HG03521 (cell line): Measurements from ENCODE around the gene SEC24D.
A peak's percentile ranks its signal among the peaks of the same experiment; 100 is the strongest.

ENCODE experiments used
- ATAC-seq: cut with Tn5 transposase; IDR thresholded peaks from one replicate; pipeline ENCODE4 v1.9.1; 2021; ENCODE audit warnings: mild to moderate bottlenecking, moderate library complexity; ENCODE audit not compliant: unreplicated experiment

The SEC24D gene

DNA sequence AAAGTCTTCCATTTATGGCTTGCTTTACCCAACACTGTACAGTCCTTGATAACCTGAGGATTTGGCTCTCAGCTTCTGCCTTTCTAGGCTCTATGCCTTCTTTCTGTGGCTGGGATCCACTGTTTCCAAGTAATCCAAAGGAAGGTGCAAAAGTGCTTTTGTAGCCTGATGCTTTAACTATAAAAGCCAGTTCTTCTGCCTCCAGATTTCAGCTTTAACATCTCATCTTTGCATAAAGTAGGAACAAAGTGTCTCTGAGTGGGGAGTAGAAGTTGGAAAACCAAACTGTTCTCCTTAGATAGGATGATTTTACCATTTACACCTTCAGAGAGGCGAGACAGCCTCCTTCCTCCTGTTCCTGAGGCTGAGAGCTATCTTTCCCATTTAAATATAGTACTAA lies 11.1 kb upstream of the SEC24D start:
- no peak for ATAC-seq

DNA sequence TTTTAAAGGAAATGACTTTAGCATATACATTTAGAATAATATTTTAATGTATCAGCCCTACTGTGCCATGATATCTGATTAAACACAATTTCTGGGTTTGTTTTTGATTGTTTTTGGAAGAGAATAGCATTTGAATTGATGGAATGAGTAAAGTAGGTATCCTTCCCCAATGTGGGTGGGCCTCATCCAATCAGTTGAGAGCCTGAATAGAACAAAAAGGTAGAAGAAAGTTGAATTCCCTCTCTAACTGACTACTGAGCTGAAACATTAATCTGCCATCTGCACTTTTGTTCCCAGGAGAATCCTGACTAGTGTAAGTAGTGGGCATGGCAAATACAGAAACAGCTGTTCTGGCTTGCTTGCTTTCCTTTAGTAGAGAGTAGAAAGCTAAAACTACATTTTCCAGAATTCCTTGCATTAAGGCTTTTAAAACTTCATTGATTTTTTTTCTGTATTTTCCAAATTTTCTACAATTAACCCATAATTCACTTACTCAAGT lies 9.7 kb upstream of the SEC24D start:
- no peak for ATAC-seq

DNA sequence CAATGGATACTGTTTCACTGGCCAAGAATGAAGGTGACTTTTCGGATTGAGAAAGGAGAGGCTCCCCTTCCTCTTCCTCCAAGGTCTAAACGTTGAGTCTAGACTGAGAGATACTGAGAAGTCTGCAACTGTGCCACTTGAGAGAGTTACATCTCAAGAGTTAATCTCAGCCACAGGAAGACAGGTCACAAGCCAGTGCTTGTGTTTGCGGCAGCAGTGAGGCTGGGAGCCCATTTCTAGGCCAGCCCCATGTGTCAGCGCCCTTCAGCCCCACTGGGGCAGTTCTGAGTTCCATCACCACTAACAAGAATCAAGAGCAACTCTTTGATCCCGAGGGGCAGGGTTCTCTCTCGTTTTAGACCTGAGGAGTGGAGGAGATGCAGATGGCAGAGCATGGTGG lies 7.3 kb upstream of the SEC24D start:
- no peak for ATAC-seq

DNA sequence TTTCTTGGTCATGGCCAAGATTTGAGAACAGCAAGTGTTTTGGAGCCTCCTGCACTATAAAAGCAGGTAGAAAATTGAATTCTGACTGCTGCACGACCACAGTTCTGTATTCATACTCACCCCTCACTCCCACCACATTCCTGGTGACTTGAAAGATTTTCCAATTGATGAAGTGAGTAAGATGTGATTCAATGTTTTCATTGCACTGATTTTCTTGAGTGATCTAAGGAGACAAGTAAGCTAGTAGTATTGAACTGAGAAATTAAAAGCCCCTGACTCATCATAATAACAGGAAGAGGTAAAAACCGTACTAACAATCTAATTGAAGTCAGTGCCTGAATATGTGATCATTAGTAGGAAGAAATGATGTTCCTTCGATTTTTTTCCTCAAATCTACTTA lies 6.1 kb upstream of the SEC24D start:
- ATAC-seq: no peak

- no peak for ATAC-seq
These were observed 3.4 kb upstream of the SEC24D start for GRCh38 chr4:118839221-118839927.

- no peak for ATAC-seq
These were observed 1.2 kb upstream of the SEC24D start for GRCh38 chr4:118837121-118837507.

DNA sequence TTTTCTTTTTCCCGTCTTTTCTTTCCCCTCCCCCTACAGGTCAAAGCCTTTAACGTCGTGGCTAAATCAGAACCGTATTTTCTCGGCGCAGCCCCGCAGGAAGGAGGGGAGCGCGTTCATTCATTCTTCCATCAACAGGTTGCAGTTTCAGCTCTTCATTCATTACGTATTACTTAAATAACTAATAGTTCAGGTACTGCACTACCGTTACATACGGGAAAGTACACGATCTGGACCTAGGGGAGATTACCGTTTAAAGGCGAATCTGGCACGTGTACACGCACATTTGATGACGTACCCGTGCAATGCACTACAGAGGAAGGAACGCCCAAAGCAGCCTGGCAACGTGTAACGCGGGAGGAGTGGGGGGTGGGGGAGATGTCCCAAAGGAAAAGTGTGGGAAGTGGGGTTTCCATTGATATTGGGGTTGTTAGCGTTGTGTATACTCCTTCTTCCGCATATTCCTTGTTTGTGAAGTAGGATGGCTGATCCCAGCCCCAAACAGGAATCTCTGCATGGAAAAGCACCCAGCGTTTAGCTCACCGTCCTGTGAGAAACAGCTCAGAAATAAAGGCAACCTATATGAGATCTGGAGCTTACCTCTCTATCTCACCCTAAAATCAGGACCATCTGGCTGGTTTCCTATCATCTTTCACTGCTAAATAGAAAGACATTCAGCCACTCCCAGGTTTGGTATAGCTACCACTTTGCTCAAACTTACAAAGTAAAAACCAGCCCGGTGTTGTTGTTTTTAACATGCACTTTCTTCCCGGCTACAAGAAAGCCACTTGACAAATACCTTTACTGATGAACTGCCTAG lies 585 bp upstream of the SEC24D start:
- peak; percentile 37 for ATAC-seq

DNA sequence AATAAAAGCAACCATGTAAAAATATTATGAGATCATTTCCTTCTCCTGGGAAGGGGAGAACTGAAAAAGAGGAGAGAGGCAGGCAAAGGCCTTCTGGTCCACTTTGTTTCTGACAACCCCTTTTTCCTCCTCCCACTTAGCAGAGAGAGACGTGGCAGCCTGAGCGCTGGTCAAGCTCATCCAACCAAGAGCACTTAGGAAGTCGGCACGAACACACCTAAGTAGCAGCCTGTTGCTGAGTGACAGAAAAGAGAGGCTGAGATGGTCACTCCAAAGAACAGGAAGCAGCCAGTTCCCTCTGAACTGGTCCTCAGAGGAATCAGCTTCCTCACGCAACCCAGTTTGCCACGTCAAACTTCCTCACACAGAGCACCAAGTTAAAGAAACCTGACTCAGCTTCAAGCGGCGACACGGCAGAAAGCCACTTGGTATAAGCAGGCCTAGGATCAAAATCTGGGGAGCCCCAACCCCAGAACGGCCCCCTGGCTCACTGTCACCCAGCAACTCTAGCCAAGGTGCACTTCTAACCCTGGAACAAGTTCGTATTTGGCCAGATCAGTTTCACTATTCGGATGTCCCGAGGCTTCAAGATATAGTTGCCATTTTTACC lies 861 bp downstream of the SEC24D start:
- peak; percentile 66 for ATAC-seq

DNA sequence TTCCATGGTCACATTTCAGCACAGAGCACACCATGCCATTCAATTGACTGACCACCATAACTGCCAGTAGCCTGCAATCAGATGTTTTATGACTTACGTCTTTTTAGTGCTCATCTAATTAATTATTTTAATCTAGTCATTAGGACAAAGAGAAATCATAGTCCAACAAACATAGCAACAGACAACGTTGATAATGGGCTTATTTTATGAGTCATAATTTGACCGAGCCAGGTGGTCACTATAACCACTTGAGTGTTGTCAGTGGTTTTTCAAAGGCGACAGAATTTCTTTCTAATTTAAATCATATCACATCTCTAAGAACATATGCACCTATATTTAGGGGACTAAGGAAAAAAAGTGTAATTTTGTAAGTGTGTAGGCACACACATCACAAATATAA lies 1.9 kb downstream of the SEC24D start:
- no peak for ATAC-seq

DNA sequence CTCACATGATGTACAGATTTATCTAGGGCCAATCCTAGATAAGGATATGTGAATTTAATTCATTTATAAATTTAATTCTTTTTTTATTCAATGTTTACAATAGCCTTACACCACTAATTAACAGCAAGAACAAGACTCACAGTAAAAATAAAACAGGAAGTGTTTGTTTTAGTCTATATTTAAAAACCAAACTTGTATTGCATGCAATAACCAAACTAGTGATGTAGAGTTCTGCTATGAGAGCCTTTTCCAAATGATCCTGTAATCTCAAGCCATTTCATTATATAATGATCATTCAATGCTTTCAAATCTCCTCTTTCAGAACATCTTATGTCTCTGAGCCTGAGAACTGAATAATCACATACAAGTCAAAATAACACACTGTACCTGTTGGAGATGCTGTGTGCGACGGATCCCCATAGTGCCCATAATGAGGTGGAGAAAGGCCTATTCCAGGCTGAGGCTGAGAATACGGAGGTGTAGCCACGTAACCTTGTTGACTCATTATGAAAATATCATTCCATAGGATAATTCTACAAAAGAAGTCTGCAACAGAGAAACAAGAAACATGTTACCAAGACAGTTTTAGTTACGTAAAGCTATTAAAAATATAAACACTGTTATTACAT lies 2.6 kb downstream of the SEC24D start:
- no peak for ATAC-seq

- no peak for ATAC-seq
These were observed 6.8 kb downstream of the SEC24D start for GRCh38 chr4:118829107-118829506.

DNA sequence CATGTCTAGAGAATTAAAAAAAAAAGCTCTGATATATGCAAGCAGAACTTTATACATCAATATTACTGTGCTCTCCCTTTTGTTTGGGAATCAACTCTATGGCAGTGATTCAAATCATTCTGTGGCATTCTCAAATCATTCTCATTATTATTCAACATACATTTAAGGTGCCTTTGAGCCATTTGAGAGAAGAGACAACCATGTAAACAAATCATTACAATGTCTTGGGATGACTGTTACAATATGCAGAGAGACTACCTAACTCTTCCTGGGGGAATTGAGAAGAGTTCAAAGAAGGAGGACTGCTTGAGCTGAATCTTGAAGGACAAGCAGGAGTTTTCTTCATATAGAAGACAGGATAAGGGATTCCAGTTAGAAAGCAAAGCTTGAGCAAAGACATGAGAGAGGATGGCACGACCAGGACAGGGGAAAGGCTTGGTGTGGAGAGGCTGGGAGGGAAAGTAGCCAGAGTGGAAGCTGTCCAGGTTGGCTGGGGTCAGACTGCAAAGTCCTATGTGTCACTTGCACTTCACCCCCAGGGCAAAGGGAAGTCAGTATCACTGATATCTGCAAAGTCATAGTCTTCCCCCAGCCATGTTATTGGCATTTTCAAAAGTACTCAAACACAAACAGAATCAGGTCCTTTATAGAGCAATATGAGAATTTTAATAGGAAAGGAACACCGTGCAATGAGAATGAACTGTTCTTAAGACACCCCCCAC lies 9.0 kb downstream of the SEC24D start:
- ATAC-seq: no peak

- ATAC-seq: no peak
These were observed 10.1 kb downstream of the SEC24D start for GRCh38 chr4:118825799-118826198.

DNA sequence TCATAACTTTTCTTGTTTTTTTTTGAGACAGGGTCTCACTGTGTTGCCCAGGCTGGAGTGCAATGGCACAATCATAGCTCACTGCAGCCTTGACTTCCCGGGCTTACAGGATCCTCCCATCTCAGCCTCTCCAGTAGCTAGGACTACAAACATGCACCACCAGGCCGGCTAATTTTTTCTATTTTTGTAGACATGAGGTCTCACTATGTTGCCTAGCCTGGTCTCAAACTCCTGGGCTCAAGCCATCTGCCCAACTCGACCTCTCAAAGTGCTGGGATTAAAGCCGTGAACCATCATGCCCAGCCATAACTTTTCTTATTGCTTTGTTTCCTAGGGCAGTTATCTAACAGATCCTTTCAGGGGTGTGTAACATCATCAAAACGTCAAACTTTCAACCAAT lies 11.8 kb downstream of the SEC24D start:
- ATAC-seq: no peak

DNA sequence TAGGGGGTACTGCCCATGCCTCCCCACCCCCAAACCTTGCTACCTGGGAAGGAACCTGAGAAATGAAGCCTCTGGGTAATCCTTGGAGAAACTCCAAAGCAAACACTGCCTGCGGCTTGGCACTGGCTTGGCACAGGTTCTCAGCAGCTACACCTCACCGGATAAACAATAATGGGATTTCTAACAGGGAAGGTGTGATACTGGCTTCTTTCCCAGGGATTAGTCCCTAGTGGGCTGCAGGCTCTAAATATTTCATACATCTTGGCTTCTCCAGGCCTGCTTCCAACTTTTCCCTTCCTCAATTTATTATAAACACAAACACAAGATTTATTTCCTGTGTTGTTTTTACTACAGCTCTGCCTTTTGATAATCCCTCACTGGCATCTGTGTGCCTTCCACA lies 12.5 kb downstream of the SEC24D start:
- no peak for ATAC-seq

- ATAC-seq: no peak
These were observed 14.2 kb downstream of the SEC24D start for GRCh38 chr4:118821590-118822293.

DNA sequence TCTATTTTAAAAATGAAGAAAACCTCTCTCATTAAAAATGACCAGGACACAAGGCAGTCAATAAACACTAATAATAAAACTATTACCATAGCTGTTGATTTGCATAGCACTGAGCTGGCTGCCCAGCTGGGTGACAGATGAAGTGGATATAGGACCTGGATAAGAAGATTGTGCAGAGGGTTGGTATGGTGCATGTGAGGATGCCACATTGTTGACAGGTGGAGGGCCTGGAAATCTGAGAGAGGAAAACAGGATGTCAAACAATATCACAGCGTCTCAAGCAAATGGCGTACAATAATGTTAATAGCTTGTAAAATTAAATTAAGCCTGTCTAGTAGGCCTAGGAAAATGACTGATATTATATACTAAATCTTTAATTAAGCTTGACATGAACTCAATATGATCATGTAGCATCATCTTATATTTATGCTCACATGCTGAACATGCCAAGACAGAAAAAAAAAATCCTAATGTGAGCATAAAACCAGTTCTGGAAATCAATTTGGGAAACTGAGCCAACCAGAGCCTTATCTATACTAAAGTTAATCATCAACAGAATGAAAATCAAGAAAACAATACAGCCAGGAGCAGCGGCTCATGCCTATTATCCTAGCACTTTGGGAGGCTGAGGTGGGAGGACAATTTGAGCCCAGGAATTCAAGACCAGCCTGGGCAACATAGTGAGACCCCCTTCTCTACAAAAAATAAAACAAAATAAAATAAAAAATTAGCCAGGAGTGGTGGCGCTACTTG lies 18.6 kb downstream of the SEC24D start:
- ATAC-seq: no peak

DNA sequence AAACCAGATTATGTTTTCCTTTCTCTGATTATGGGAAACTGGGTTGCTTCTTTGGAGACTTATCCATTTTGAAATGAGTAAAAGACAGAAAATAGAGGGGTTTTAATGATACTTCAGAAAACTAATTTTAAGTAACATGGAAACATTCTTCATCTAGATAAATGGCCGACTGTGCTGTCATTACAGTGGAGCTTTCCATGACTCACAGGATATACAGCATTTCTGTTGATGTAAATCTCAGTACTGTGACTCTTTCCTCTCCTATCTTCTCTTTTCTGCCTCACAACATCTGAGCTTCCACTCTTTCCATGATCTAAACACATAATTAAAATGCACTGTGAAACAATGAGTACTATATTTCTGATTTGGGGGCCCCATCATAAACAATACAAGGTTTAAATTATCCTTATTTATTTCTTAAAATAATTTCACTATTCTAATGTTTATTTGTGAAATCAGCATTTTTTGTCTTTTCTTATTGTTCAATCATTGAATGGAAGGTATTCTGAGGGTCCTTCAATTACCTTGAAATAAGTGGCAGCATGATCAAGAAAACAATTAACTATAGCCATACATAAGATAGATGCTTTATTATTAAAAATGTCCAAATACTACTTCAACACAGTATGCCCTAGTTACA lies 19.3 kb downstream of the SEC24D start:
- no peak for ATAC-seq

- no peak for ATAC-seq
These were observed 21.0 kb downstream of the SEC24D start for GRCh38 chr4:118814891-118815290.
